Bronchial epithelial cell (primary cell): Measurements from ENCODE around the gene PLA2G3. TPM values are rescaled to one million over a fixed set of nuclear protein-coding genes. Genes with fewer than 3 reads are reported as not detected.
A peak's percentile ranks its signal among the peaks of the same experiment; 100 is the strongest.

ENCODE experiments used
- DNase-seq: peaks from one replicate; pipeline ENCODE4 v3.0.0-alpha.2; 2010; ENCODE audit warnings: low read depth
- FAIRE-seq: peaks from 2 replicates; lab custom pipeline; 2011; peaks lifted over from hg19 to GRCh38; lab: Jason Lieb, UNC
- H3K27me3 ChIP-seq: 2 replicates; pipeline ENCODE4 v1.5.1; 2011; ENCODE audit warnings: low read length; ENCODE audit not compliant: control insufficient read depth, insufficient read depth
- H3K36me3 ChIP-seq: 2 replicates; pipeline ENCODE4 v1.5.1; 2011; ENCODE audit warnings: low read length; ENCODE audit not compliant: control insufficient read depth, insufficient read depth
- H3K4me3 ChIP-seq: 2 replicates; pipeline ENCODE4 v1.5.1; 2011; ENCODE audit warnings: mild to moderate bottlenecking, low read depth, low read length, control low read depth
- total RNA-seq: library from RNA; depleted of rRNA; stranded (reverse); fragments of >200 nt; gene quantifications from 2 replicates; pipeline ENCODE4 v1.2.1, GENCODE V29; 2014
- TF ChIP-seq, protein P1 (sequence below): IDR thresholded peaks from 2 replicates; pipeline ENCODE4 v1.5.1; 2011; ENCODE audit warnings: mild to moderate bottlenecking, moderate library complexity, low read length, control low read depth, inconsistent platforms; ENCODE audit not compliant: insufficient read depth, severe bottlenecking

The PLA2G3 gene
- total RNA-seq, 1 donor from 2014 or later: under 0.01 TPM

DNA sequence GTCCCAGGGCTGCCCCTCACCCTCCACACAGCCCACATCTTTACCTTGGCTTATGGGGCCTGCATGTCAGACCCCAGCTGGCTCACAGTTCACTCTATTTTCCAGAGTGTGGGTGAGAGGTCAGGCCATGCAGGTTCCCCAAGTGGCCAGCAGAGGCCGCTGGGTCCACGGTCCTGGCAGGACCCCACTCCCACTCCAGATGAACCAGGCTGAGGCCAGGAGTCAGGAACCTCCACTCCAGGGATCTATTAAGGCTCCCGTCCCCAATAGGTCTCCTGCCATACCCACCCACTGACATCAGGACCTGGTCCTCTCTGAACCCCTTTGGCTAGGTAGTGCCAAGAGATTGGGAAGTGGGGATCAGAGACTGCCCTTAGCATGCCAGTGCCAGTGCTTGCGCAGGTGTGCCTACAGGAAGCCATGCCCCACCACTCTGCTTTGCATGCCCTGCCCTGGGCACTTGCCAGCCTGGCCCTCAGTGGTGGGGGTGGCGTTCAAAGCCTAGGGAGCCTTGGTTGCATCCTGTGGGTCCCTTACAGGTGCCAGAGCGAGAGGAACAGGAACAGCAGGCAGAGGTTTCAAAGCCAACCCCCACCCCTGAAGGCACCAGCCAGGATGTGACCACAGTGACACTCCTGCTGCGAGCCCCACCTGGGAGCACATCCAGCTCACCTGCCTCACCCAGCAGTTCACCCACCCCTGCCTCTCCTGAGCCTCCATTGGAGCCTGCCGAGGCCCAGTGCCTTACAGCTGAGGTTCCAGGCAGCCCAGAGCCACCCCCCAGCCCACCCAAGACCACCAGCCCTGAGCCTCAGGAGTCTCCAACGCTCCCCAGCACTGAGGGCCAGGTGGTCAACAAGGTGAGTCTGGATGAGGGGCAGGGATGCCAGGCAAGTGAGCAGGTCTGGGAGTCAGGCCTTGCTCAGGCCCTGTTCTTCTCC lies 50.9 kb downstream of the PLA2G3 start:
- TF ChIP-seq, protein P1, sequence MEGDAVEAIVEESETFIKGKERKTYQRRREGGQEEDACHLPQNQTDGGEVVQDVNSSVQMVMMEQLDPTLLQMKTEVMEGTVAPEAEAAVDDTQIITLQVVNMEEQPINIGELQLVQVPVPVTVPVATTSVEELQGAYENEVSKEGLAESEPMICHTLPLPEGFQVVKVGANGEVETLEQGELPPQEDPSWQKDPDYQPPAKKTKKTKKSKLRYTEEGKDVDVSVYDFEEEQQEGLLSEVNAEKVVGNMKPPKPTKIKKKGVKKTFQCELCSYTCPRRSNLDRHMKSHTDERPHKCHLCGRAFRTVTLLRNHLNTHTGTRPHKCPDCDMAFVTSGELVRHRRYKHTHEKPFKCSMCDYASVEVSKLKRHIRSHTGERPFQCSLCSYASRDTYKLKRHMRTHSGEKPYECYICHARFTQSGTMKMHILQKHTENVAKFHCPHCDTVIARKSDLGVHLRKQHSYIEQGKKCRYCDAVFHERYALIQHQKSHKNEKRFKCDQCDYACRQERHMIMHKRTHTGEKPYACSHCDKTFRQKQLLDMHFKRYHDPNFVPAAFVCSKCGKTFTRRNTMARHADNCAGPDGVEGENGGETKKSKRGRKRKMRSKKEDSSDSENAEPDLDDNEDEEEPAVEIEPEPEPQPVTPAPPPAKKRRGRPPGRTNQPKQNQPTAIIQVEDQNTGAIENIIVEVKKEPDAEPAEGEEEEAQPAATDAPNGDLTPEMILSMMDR: peak; percentile 82
- H3K4me3 ChIP-seq: no peak overlapping the region
- no peak for FAIRE-seq
- no peak for DNase-seq
- no peaks in the 10 kb centered on the region for H3K27me3 ChIP-seq
- peaks cover 55% of the 10 kb centered on the region for H3K36me3 ChIP-seq

- no peaks in the 10 kb centered on the region for H3K27me3 ChIP-seq
- H3K4me3 ChIP-seq: no peak overlapping the region
- no peak for DNase-seq
- TF ChIP-seq, protein P1: no peak
- H3K36me3 ChIP-seq: peaks cover 48% of the 10 kb centered on the region
- FAIRE-seq: peak; percentile 7
Observed at GRCh38 chr22:31088233-31088986, 51.9 kb downstream of the PLA2G3 start.

DNA sequence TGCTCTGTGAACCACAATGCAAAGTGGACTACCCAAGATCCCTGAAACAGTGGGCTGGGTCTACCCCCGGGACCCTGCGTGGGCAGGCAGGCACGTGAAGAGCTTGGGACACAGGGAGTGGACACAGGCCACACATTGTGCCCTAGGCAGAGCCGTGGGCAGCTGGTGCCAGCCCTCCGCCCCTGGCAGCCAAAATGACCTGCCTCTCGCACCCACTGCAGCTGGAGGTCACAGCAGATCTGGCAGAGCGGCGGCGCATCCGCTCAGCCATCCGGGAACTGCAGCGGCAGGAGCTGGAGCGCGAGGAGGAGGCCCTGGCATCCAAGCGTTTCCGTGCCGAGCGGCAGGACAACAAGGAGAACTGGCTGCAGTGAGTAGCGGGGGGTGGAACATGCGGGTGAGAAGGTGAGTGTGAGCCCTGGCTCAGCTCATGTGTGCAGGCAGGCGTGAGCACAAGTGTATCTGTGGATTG lies 52.5 kb downstream of the PLA2G3 start:
- Histone ChIP-seq H3K4me3 (no peak overlapping the region), H3K36me3 (peaks cover 44% of the 10 kb centered on the region), H3K27me3 (no peaks in the 10 kb centered on the region)
- DNase-seq (no peak), FAIRE-seq (no peak)
- TF ChIP-seq, protein P1: no peak

- no peaks in the 10 kb centered on the region for H3K27me3 ChIP-seq
- TF ChIP-seq, protein P1: no peak
- no peak for FAIRE-seq
- no peak overlapping the region for H3K4me3 ChIP-seq
- H3K36me3 ChIP-seq: peaks cover 36% of the 10 kb centered on the region
- peak; percentile 47 for DNase-seq
Observed at GRCh38 chr22:31086703-31087330, 53.5 kb downstream of the PLA2G3 start.

DNA sequence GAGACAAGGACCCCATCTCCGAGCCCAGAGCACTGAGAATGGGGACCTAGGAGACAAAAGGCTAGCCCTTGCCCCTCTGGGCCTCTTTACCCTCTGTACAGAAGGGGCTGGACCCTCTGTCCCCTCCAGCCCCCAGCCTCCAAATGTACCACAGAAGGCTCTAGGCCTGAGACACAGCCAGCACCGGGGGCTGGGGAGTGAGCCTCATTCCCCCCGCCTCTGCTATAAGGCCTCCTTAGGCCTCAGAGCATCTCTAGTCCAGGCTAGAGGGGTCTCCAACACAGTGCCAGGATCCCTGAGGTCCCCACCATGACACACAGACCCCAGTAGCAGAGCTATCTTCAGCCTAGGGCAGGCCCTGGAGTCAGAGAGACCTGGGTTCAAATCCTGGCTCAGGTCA lies 54.4 kb downstream of the PLA2G3 start:
- FAIRE-seq (no peak), DNase-seq (no peak)
- H3K36me3 ChIP-seq: peaks cover 29% of the 10 kb centered on the region
- no peaks in the 10 kb centered on the region for H3K27me3 ChIP-seq
- no peak overlapping the region for H3K4me3 ChIP-seq
- TF ChIP-seq, protein P1: no peak
